ENCODE results near the gene EXPH5. TPM values are rescaled to one million over a fixed set of nuclear protein-coding genes. Genes with fewer than 3 reads are reported as not detected.

EXPH5 gene
- total and polyA plus RNA-seq, 8 donors, result 0.70 to 5.7 (median 3.2) TPM

- Histone ChIP-seq H3K4me1 (peaks cover 5 to 14% (median 10%) of the 10 kb centered on the region in 3 donors), H3K27me3 (no peaks in the 10 kb centered on the region), H3K9me3 (no peaks in the 10 kb centered on the region), H3K27ac (no peak overlapping the region), H3K36me3 (peaks cover 0 to 7% (median 0%) of the 10 kb centered on the region in 3 donors), H3K4me3 (no peak overlapping the region)
- no peak for DNase-seq
- intact Hi-C loops (cut with DNase I), result no loop called here
- TF ChIP-seq, protein P1, sequence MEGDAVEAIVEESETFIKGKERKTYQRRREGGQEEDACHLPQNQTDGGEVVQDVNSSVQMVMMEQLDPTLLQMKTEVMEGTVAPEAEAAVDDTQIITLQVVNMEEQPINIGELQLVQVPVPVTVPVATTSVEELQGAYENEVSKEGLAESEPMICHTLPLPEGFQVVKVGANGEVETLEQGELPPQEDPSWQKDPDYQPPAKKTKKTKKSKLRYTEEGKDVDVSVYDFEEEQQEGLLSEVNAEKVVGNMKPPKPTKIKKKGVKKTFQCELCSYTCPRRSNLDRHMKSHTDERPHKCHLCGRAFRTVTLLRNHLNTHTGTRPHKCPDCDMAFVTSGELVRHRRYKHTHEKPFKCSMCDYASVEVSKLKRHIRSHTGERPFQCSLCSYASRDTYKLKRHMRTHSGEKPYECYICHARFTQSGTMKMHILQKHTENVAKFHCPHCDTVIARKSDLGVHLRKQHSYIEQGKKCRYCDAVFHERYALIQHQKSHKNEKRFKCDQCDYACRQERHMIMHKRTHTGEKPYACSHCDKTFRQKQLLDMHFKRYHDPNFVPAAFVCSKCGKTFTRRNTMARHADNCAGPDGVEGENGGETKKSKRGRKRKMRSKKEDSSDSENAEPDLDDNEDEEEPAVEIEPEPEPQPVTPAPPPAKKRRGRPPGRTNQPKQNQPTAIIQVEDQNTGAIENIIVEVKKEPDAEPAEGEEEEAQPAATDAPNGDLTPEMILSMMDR (IDR thresholded peaks at IDR 0.05), result no peak
- ATAC-seq, result no peak
- no peak for FAIRE-seq
- WGBS, 2 donors, result 98 to 100% methylated on average over 1 of the region's 1 CpG
These were observed 120.9 kb downstream of the EXPH5 start for GRCh38 chr11:108472681-108473080.

DNA sequence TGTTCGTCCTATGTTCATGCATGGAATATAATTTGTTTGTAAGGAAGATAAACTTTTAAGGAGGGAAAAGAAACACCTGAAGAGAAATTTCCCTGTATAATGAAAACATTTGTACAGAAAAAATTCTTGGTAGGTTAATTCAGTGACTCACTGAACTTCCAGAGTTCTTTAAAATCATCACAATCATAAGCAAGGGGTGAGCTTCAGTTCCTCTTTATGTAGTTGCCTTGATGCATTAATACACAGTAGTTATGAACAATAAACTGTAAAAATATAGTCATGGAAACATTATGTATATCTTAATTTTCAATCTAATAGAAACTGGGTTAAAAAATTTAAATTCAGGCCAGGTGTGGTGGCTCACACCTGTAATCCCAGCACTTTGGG lies 125.1 kb downstream of the EXPH5 start:
- intact Hi-C loops (cut with DNase I), result no loop called here
- ATAC-seq (no peak), FAIRE-seq (no peak), DNase-seq (no peak)
- H3K9me3 ChIP-seq, result no peaks in the 10 kb centered on the region
- 16 to 18% methylated on average over 1 of the region's 1 CpG for whole genome bisulfite sequencing, 2 donors
- peak overlapping the region in 3 of 4 donors; percentile 98 to 99 (median 99) for H3K27ac ChIP-seq
- H3K36me3 ChIP-seq, result no peaks in the 10 kb centered on the region
- TF ChIP-seq, protein P1 (IDR thresholded peaks at IDR 0.05), result no peak
- no peaks in the 10 kb centered on the region for H3K27me3 ChIP-seq
- peaks cover 4 to 10% (median 5%) of the 10 kb centered on the region in 3 donors for H3K4me1 ChIP-seq
- peak overlapping the region in 1 of 4 donors; percentile 57 for H3K4me3 ChIP-seq

- peak within 1 kb of the TSS; percentile 33 to 61 (median 49) for H3K4me3 ChIP-seq
- peak; percentile 94 to 98 (median 96) for DNase-seq
- peak; percentile 97 for FAIRE-seq
- WGBS, 2 donors, result 0% methylated on average over 35 of the region's 35 CpGs
- H3K27ac ChIP-seq, result peak within 1 kb of the TSS; percentile 96 to 99 (median 98)
- ATAC-seq, result peak; percentile 98 to 100 (median 99)
- no peaks in the 10 kb centered on the region for H3K9me3 ChIP-seq
- no peaks in the 10 kb centered on the region for H3K27me3 ChIP-seq
- H3K4me1 ChIP-seq, result peaks cover 4 to 10% (median 5%) of the 10 kb centered on the region in 3 donors
- no peaks in the 10 kb centered on the region for H3K36me3 ChIP-seq
- TF ChIP-seq, protein P1 (IDR thresholded peaks at IDR 0.05), result no peak
- intact Hi-C loops (cut with DNase I), result no loop called here
These were observed 126.3 kb downstream of the EXPH5 start, which contains the start of gene C11orf65 for GRCh38 chr11:108467091-108467823. Gene C11orf65 (minus strand): TSS chr11:108467529. CDS start chr11:108461559, 5,970 bp downstream.

DNA sequence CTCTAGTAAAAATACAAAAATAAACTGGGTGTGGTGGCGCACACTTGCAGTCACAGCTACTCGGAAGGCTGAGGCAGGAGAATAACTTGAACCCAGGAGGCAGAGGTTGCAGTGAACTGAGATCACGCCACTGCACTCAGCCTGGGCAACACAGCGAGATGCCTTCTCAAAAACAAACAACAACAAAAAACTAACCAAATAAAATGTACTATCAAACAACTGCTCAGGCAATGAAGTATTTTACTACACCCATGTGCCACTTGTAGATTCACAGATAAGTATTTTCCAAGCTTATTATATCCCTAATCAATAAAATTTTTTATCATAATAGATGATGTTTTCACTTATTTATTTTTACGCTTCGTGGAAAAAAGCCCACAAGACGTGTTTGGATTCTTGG lies 127.2 kb downstream of the EXPH5 start:
- WGBS, 2 donors, result 38 to 44% methylated on average over 7 of the region's 7 CpGs
- Histone ChIP-seq H3K4me1 (peaks cover 4 to 10% (median 5%) of the 10 kb centered on the region in 3 donors), H3K9me3 (no peaks in the 10 kb centered on the region), H3K27me3 (no peaks in the 10 kb centered on the region), H3K27ac (peak overlapping the region; percentile 96 to 99 (median 98)), H3K36me3 (no peaks in the 10 kb centered on the region), H3K4me3 (peak overlapping the region; percentile 33 to 61 (median 49))
- DNase-seq (no peak), FAIRE-seq (no peak), ATAC-seq (no peak)
- TF ChIP-seq, protein P1 (IDR thresholded peaks at IDR 0.05), result no peak
- intact Hi-C loops (cut with DNase I), result no loop called here

Other genes with a start within 250 kb of the EXPH5 start
- gene C11orf65, start 126.2 kb downstream of the EXPH5 start, total RNA-seq, result 1 to 10 TPM in 2 of 6 donors, under 1 TPM in 4; 0.43 to 1.4 (median 0.61) TPM
- under 1 TPM; 0.11 to 0.45 TPM for gene C11orf65, start 126.2 kb downstream of the EXPH5 start, polyA plus RNA-seq
- gene POGLUT3, start 95.4 kb downstream of the EXPH5 start, total RNA-seq, result 10 to 100 TPM in 1 of 6 donors, 1 to 10 TPM in 5; 5.9 to 12.1 (median 8.4) TPM
- gene POGLUT3, start 95.4 kb downstream of the EXPH5 start, polyA plus RNA-seq, result 1 to 10 TPM; 3.8 to 4.8 TPM
- gene DDX10, start 71.3 kb upstream of the EXPH5 start, total RNA-seq, result 10 to 100 TPM; 14.5 to 18.4 (median 17.5) TPM
- 10 to 100 TPM; 10.9 to 12.1 TPM for gene DDX10, start 71.3 kb upstream of the EXPH5 start, polyA plus RNA-seq

Measured in pancreas (tissue), 10 donors.